SIG-M5 (cell line): ENCODE results near the gene DYRK2.

ENCODE experiments used
- DNase-seq: peaks from one replicate; lab custom pipeline; 2025; lab: John Stamatoyannopoulos, UW

DYRK2 gene

DNA sequence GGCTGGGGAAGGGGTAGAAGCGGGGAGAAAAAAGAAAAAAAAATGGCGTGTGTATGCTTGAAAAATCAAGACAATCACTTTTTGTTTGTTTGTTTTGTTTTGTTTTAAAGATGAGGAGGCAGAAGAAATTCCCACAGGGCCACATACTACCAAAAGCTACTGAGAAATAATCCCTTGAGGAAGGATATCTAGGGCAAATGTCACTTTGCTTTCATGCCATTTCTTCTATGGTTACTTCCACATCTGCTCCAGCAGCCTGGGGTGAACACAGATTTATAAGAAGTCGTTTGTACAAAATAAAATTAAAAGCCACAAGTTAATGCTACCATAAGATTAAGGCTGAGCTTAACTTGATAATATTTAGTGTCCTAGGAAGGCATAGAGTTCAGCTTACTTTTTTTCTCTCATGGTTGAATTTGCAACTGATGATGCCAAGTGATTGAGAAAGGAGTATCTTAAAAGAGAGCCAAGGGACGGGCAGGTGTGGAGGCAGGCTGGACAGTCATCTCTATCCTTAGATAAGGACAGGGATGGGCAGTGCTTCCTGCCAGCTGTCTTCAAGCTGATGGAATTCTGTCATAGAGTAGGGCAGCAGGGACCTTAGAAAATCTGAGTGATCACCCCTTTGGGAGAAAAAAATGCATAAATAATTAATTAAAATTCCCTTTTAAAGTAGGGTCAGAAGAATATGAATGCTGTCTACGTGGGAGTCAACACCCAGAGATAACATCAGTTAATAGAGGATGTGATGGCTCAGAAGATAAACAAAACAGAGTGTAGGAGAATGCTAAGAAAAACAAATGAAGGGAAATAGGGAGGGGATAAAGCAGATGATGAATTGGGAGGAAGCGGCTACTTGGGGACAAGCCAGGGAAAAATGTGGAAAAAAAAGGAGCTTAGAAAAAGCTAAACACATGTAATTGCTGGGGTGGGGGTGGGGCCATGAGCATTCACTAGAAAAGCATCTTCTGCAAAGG is 57.1 kb downstream of the DYRK2 start:
- DNase-seq = no peak

GRCh38 chr12:67709367-67709954 is 60.9 kb downstream of the DYRK2 start:
- DNase-seq = no peak

DNA sequence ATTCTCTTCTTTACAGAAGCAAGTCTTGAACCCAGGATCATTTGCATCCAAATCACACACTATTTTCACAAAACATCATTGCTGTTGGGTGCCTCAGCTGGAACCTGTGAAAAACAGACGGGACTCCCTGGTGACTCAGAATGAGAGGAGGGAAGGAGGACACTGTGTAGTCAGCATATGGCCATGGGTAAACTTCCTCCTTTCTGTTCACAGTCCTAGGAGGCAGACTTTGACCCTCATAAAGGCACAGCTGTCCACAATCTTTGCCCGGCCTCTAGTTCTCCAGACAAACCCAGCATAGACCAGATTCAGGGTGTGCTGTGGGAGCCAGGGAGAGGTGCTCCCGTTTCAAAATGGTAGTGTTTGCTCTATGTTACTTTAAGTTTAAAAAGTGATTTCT is 62.0 kb downstream of the DYRK2 start:
- DNase-seq = no peak

GRCh38 chr12:67712011-67712410 is 63.5 kb downstream of the DYRK2 start:
- DNase-seq = no peak

GRCh38 chr12:67714648-67715047 is 66.1 kb downstream of the DYRK2 start:
- DNase-seq = no peak
